T-helper 1 cell treated with Interleukin-12 subunit alpha and Interleukin-12 subunit beta and Interleukin-4 antibody, amounts not matched to agents 30 μg/mL and 1 μg/mL, for 36 hours (primary cell): Measurements from ENCODE around the gene EMC8.

ENCODE experiments used
- H3K27ac Mint-ChIP-seq: one replicate; pipeline ENCODE4 v1.8.0; 2021; ENCODE audit warnings: mild to moderate bottlenecking, mixed read lengths
- H3K27me3 Mint-ChIP-seq: one replicate; pipeline ENCODE4 v1.8.0; 2021; ENCODE audit warnings: low read depth, mixed read lengths
- H3K36me3 Mint-ChIP-seq: one replicate; pipeline ENCODE4 v1.8.0; 2021; ENCODE audit warnings: low read depth, mixed read lengths
- H3K4me1 Mint-ChIP-seq: one replicate; pipeline ENCODE4 v1.8.0; 2021; ENCODE audit warnings: low read depth, mixed read lengths
- H3K4me3 Mint-ChIP-seq: one replicate; pipeline ENCODE4 v1.8.0; 2021; ENCODE audit warnings: mild to moderate bottlenecking, moderate library complexity, mixed read lengths
- H3K9me3 Mint-ChIP-seq: one replicate; pipeline ENCODE4 v1.8.0; 2021; ENCODE audit warnings: mixed read lengths

The EMC8 gene

DNA sequence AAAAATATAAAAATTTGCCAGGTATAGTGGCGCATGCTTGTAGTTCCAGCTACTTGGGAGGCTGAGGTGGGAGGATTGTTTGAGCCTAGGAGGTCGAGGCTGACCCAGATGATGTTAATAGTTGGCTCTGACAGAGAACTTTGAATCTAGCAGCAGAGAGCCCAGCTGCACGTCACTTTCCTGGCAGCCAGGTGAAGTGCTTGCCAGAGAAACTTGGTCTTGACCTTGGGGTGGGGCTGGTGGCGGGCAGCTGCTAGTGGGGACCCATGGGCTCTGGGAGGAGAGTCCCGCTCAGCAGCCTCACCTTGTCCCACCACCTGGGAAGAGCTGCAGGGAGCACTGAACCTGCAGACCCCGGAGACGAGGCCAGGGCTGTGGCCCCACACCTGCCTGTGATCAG is 45.4 kb downstream of the EMC8 start:
- H3K4me3 Mint-ChIP-seq = no peak overlapping the region
- no peak overlapping the region for H3K27ac Mint-ChIP-seq
- peaks cover 30% of the 10 kb centered on the region for H3K27me3 Mint-ChIP-seq
- no peaks in the 10 kb centered on the region for H3K36me3 Mint-ChIP-seq
- no peaks in the 10 kb centered on the region for H3K9me3 Mint-ChIP-seq
- peaks cover 2% of the 10 kb centered on the region for H3K4me1 Mint-ChIP-seq

GRCh38 chr16:85753559-85753958 is 45.8 kb downstream of the EMC8 start:
- no peaks in the 10 kb centered on the region for H3K9me3 Mint-ChIP-seq
- peaks cover 28% of the 10 kb centered on the region for H3K27me3 Mint-ChIP-seq
- no peak overlapping the region for H3K4me3 Mint-ChIP-seq
- no peak overlapping the region for H3K27ac Mint-ChIP-seq
- peaks cover 2% of the 10 kb centered on the region for H3K4me1 Mint-ChIP-seq
- H3K36me3 Mint-ChIP-seq = no peaks in the 10 kb centered on the region

DNA sequence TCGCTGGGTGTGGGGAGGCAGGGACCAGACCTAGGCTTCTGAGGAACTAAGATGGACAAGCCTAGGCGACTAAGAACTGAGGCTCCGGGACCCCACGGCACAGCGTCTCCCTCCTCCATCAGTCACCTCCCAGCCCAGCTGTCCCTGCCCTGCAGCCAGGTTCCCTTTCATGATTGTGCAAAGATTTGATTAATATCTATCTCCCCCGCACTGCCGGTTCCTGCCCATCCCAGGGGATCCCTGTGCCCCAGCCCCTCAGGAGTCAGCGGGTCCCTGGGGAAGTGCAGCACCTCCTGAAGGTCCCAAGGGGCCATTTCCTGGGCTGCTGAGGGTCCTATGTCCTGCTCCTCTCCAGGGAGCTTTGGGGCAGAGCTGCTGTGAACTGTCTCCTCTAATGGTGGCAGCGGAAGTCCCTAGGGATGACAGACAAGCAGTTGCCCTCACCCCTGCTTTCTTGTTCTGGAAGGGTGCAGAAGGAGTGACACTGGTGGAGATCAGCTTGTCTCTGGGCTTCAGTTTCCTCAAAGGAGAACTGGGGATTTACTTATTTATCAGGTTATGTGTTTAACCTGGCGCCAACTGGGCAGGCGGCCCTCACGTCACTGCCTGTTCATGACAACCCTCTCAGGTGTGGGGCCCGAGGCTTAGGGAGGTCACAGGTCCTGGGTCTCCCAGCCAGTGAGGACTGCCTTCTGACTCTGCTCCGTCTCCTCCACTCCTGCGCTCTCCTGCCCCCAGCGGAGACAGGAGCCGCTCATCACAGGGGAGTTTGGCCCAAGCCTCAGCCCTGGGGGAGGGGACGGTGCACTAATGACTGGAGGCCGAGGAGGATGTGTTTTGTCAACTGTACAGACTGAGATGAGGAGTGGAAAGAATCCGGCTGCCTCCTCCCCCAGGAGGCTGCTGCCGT is 46.6 kb downstream of the EMC8 start:
- H3K27ac Mint-ChIP-seq = no peak overlapping the region
- no peak overlapping the region for H3K4me3 Mint-ChIP-seq

DNA sequence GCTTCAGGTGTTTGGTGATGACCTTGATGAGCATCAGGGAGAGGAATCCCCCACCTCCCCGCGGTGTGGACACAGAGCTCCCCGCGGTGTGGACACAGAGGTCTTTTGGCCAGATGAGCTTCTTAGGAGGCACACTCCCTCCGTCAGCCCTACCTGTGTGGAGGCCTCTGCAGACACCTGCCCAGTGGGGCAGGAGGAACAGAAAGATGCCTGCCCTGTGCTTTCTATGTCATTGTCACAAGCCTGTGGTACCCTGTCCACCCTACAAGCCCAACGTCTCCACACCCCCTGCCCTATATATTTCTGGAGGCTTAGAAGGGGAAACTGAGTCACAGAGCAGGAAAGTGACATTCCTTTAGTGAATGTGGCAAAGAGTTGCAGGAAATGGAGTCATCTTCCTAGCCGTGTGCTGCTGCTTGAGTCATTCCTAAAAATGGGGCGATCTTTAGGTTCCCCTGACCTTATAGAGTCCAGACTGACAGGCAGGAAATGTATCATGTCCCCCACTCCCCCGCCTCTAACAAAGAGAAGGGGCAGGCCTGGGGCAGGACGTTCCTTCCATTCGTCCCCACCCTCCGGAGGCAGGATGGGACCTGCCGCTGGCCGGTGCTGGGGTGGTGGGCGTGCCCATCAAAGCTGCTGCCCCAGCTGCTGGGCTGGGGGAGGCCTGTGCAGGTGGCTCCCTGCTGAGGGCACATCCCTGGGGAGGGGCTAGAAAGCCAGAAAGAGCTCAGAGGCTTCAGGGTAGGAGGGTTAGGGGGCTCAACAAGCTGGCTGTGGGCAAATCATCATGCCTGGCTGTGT is 47.4 kb downstream of the EMC8 start:
- Mint-ChIP-seq H3K9me3 (no peaks in the 10 kb centered on the region), H3K36me3 (no peaks in the 10 kb centered on the region), H3K4me3 (no peak overlapping the region), H3K27me3 (peaks cover 30% of the 10 kb centered on the region), H3K4me1 (peaks cover 2% of the 10 kb centered on the region), H3K27ac (no peak overlapping the region)

More for the DNA sequence above, 46.6 kb downstream of the EMC8 start:
- Mint-ChIP-seq H3K27me3 (peaks cover 30% of the 10 kb centered on the region), H3K9me3 (no peaks in the 10 kb centered on the region), H3K4me1 (peaks cover 2% of the 10 kb centered on the region), H3K36me3 (no peaks in the 10 kb centered on the region)

DNA sequence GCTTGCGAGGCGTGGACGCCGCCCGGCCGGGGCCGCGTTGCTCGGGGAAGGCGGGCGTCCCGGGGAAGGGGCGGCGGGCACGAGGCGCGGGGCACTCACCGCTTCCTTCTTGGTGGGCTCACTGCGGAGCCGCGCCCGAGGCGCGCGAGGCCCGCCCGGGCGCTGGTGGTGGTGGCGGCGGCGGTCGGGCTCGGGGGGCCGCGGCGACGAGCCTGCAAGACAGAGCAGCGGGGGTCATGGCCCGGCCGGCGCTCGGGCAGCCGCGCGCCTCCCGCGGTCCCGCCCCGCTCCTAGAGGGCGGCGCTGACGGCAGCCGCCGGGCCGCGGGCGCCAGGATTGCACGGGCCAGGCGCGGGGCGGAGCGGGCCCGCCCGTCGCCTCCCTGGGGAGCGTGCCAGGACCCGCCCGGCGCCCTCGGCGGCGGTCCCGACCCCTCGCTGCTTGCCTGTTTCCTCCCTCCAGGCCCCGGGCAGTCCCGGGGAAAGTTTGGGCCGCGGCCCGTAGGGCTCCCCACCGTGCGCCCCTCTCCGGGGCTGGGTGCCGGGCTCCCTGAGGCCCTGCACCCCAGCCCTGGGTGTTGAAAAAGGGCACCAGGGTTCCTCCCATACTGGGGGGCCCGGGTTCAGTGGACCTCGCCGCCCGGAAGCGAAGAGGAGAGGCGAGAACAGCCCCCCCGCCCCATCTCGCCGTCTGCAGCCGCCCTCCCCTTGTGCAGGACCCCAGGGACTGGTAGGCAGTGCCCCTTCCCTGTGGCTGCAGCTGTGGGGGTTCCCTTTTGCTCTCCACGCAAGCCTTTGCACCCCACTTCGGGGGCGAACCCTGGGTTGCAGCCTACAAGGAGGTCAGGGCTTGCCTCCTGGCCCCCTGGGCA is 48.3 kb downstream of the EMC8 start, which contains the start of gene C16orf74:
Gene C16orf74 (minus strand): TSS at position 270 of the 871 bp plus-strand sequence. CDS start 15,879 bp downstream, outside the sequence.
- no peak within 1 kb of the TSS for H3K27ac Mint-ChIP-seq
- H3K4me1 Mint-ChIP-seq = peaks cover 2% of the 10 kb centered on the region
- H3K4me3 Mint-ChIP-seq = peak within 1 kb of the TSS; percentile 73
- H3K9me3 Mint-ChIP-seq = no peaks in the 10 kb centered on the region
- H3K36me3 Mint-ChIP-seq = no peaks in the 10 kb centered on the region
- H3K27me3 Mint-ChIP-seq = peaks cover 30% of the 10 kb centered on the region

DNA sequence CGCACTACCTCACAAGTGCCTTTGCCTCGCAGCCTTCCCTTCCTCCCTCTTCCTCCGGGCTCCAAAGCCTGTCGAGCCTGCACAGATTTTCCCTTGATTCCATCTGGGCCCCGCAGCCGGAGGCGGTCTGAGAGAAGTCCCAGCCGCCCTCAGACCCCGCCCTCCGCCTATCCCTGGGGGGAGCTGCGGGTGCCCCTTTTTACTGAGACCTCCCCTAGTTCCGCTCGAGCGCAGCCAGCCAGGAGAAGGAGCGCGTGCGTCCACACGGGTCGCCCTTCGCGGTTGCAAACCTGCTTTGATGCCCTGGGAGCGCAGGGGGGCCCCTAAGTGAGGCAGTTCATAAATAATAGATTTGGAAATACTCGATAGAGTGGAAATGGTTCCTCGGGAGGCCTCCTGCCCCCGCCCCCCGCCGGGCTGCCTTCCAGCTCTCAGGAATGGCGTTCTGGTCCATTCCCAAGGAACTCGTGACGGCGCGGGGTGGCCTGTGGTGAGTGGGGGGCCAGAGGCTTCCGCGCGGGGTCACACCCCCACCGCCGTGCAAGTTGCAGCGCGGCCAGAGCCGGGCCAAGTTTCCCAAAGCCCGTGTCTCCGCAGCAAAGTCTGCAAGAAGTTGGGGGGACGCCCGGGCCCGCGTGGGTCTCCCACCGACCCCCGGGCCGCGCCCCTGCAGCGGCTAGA is 49.1 kb downstream of the EMC8 start:
- Mint-ChIP-seq H3K27ac (no peak overlapping the region), H3K9me3 (no peaks in the 10 kb centered on the region), H3K4me1 (peaks cover 2% of the 10 kb centered on the region), H3K27me3 (peaks cover 30% of the 10 kb centered on the region), H3K36me3 (no peaks in the 10 kb centered on the region), H3K4me3 (peak overlapping the region; percentile 73)

DNA sequence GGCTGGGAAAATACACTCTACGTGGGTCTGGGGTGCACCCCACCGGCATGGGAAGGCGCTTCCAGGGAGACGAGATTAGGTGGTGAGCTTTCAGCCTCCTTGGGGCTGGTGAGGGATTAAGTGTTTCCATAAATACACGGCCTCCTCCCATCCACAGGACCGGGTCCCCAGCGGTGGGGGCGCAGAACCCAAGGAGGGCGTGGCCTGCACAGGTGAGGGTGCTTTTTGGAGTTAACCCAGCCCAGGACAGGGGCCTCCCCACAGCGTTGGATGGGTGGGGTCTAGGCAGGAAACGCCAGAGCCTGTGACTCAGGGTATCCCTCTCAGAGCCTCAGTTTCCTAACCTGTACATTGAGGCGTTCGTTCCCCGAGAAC is 49.6 kb downstream of the EMC8 start:
- H3K9me3 Mint-ChIP-seq = no peaks in the 10 kb centered on the region
- H3K27me3 Mint-ChIP-seq = peaks cover 30% of the 10 kb centered on the region
- peaks cover 2% of the 10 kb centered on the region for H3K4me1 Mint-ChIP-seq
- H3K36me3 Mint-ChIP-seq = no peaks in the 10 kb centered on the region
- peak overlapping the region; percentile 73 for H3K4me3 Mint-ChIP-seq
- H3K27ac Mint-ChIP-seq = no peak overlapping the region

DNA sequence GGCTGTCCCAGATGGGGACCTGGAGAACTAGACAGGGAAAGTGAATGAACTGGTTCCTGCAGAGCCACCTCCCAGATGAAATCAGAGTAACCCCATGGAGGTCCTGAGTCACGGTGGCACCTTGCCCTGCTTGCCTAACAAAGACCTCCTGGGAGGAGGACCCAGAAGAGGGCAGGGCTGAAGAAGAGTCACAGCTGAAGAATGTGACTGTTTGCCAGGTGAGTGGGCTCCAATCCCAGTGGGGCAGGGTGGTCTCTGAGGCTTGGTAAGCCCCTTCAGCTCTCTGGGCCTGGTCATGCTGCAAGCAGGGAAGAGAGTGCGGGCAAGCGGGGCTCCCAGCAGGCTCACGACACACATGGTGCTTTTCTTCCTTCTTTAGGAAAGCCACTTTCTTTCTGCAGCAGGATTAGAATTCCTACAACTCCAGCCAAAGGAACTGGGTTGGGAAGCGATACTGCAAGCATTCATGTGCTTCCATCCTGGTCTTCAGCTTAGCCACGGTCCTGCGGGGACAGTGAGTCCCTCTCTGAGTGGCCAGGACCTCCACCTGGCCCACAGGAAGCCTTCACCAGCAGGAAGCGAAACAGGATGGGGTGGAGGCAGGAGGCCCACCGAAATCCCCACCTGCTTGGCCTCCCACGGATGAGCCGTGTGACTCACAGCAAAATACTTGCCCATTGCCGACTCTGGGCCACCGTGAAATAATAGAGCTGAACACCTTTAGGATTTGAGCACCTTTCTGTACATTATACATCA is 52.7 kb downstream of the EMC8 start:
- H3K27me3 Mint-ChIP-seq = peaks cover 19% of the 10 kb centered on the region
- peaks cover 2% of the 10 kb centered on the region for H3K4me1 Mint-ChIP-seq
- no peaks in the 10 kb centered on the region for H3K36me3 Mint-ChIP-seq
- no peaks in the 10 kb centered on the region for H3K9me3 Mint-ChIP-seq
- no peak overlapping the region for H3K4me3 Mint-ChIP-seq
- no peak overlapping the region for H3K27ac Mint-ChIP-seq

DNA sequence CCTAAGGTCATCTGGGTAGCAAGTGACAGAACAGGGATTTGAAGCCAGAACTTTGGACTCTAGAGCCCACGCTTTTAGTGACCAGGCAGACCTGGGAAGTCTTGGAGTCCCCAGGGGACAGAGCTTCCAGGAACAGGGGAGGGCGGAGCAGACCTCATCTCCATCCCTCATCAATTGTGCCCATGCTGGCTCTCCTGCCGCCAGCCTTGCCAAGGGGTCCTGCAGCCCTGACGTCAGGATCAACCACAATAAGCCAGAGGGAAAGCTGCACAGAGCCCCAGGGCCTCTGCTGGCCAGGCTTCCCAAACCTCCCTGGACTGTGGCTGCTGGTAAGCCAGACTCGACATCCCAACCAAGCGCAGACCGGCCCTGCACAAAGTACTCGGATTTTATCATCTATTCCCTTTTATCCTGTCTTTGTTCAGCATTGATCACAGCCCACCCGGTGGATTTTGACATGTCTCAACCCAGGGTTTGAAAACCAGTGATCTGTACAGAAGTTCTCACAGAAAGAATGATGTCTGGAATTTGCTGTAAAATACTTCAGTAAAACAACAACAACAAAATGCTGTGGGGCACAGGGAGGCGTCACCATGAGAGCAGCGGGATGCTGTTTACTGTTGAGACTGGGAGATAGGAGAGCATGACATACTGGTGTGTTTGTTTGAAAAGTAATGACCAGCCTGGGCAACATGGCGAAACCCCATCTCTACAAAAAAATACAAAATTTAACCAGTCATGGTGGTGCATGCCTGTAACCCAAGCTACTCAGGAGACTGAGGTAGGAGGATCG is 60.2 kb downstream of the EMC8 start:
- H3K9me3 Mint-ChIP-seq = no peaks in the 10 kb centered on the region
- no peak overlapping the region for H3K4me3 Mint-ChIP-seq
- H3K4me1 Mint-ChIP-seq = peaks cover 5% of the 10 kb centered on the region
- no peaks in the 10 kb centered on the region for H3K27me3 Mint-ChIP-seq
- no peaks in the 10 kb centered on the region for H3K36me3 Mint-ChIP-seq
- no peak overlapping the region for H3K27ac Mint-ChIP-seq

GRCh38 chr16:85736921-85737320 is 62.4 kb downstream of the EMC8 start:
- H3K27ac Mint-ChIP-seq = no peak overlapping the region
- H3K9me3 Mint-ChIP-seq = no peaks in the 10 kb centered on the region
- H3K4me1 Mint-ChIP-seq = peaks cover 5% of the 10 kb centered on the region
- no peak overlapping the region for H3K4me3 Mint-ChIP-seq
- no peaks in the 10 kb centered on the region for H3K27me3 Mint-ChIP-seq
- H3K36me3 Mint-ChIP-seq = no peaks in the 10 kb centered on the region

DNA sequence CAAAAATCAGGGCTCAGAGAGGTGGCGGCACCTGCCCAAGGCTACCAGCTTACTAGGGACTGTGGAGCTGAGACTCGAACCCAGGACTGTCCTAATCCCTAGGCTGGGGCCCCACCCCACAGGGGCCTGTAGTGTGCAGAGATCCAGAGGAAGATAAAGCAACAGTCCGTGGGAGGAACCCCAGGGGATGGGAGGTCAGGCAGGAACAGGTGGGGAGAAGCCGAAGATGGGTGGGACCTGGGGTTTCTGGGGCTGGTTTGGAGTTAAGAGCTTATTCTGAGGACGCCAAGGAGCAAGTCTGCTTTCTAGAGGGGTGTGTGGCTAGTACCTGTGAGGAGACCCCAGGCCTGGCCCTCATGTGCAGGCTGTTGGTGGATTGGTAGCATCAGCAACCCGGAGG is 63.4 kb downstream of the EMC8 start:
- H3K27me3 Mint-ChIP-seq = no peaks in the 10 kb centered on the region
- no peaks in the 10 kb centered on the region for H3K9me3 Mint-ChIP-seq
- H3K36me3 Mint-ChIP-seq = no peaks in the 10 kb centered on the region
- H3K27ac Mint-ChIP-seq = no peak overlapping the region
- peaks cover 5% of the 10 kb centered on the region for H3K4me1 Mint-ChIP-seq
- H3K4me3 Mint-ChIP-seq = no peak overlapping the region

DNA sequence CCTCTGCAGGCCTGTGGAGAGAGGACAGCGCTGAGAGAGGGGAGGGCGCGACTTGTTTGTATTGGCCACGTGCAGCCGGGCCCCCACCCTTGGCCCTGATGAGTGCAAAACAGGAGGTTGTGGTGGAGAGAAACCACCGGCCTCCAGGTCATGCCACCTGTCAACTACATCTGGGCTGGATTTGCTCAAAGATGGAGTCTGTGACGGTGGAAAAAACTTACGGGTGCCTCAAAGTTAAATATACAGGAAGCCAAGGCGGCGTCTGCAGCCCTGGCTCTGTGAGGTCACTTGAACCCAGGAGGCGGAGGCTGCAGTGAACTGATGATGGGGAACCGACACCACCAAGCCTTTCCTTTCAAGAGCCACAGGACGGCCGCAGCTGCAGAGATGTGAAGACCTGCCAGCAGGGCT is 64.1 kb downstream of the EMC8 start:
- Mint-ChIP-seq H3K4me1 (peaks cover 5% of the 10 kb centered on the region), H3K27ac (peak overlapping the region; percentile 41), H3K27me3 (no peaks in the 10 kb centered on the region), H3K9me3 (no peaks in the 10 kb centered on the region), H3K36me3 (no peaks in the 10 kb centered on the region), H3K4me3 (no peak overlapping the region)
